LNCAP (cell line): ENCODE results near the gene FHIT.

Experiments used
- TF ChIP-seq, protein P1 (sequence below): fragments of 450-650 bp; IDR thresholded peaks from 2 replicates; pipeline ENCODE4 v1.5.1; 2017; ENCODE audit warnings: mild to moderate bottlenecking

The FHIT gene

DNA sequence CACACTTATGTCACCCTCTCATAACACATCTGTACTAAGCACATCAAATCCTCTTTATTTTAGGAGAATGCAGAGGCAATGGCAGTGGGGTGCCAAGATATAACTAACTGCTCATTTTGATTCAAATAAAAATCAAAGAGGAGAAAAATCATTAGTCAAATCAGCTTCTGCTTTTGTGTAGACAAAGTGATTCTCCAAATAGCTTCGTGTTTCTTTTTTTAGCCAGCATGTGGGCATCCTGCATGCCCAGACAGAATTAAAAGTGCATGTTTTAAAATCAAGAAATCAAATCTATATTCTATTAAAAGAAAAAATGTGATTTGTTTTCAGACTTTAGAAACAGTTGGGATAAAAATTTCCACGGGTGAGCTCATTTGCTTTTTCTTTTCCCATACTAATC lies 1440.1 kb downstream of the FHIT start:
- TF ChIP-seq, protein P1, sequence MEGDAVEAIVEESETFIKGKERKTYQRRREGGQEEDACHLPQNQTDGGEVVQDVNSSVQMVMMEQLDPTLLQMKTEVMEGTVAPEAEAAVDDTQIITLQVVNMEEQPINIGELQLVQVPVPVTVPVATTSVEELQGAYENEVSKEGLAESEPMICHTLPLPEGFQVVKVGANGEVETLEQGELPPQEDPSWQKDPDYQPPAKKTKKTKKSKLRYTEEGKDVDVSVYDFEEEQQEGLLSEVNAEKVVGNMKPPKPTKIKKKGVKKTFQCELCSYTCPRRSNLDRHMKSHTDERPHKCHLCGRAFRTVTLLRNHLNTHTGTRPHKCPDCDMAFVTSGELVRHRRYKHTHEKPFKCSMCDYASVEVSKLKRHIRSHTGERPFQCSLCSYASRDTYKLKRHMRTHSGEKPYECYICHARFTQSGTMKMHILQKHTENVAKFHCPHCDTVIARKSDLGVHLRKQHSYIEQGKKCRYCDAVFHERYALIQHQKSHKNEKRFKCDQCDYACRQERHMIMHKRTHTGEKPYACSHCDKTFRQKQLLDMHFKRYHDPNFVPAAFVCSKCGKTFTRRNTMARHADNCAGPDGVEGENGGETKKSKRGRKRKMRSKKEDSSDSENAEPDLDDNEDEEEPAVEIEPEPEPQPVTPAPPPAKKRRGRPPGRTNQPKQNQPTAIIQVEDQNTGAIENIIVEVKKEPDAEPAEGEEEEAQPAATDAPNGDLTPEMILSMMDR, result no peak

DNA sequence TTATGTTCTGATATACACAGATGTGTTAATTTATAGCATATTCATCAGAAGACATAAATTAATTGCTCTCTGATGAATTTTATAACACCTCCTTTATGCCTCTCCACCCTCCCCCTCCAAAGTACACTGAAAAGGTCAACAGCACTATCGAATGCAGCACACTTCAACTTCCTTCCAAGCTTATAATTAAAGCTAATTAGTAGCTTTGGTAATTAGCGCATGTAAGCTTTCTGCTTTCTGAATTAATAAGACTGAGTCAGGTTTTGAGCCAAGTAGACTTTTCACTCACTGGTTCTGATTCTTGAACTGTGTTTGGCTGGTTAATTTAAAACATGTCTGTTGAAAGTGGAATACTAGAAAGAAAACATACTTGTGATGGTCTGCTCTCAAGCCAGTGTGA lies 1440.6 kb downstream of the FHIT start:
- TF ChIP-seq, protein P1, result no peak

DNA sequence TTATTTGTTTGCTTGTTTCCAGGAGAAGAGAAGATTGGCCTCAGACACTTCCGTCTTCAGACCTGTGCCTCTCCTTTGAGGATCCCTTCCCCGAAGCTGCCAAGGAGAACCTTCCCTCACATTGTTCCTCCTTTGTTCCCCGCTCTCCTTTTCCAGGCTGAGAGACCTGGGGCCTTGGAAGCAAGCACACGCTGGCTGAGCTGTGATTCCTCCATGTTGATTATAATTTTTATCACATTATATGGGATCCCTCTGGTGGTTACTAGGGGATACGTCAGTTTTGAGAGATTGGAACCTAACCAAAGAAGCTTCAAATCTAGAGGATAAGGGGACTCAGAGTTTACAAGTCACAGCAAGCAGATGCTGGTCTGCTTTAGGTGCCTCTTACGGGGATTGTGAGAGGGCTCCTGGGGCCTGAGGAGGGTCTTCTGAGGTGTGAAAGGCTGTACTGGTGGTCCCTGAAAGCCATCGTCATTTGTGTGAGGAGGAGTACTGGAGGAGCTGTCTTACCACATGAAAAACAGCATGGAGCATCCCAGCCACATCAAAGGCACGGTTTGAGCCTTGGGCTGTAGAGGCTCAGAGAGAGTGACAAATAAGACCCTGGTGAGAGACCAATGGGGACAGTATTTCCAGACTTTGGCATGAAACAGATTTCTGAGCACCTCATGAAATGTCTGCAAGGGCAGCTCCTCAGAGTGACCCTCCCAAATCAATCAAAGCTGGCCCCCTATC lies 1441.4 kb downstream of the FHIT start:
- TF ChIP-seq, protein P1, result peak; percentile 57; the same call in 1 of the 2 replicates

DNA sequence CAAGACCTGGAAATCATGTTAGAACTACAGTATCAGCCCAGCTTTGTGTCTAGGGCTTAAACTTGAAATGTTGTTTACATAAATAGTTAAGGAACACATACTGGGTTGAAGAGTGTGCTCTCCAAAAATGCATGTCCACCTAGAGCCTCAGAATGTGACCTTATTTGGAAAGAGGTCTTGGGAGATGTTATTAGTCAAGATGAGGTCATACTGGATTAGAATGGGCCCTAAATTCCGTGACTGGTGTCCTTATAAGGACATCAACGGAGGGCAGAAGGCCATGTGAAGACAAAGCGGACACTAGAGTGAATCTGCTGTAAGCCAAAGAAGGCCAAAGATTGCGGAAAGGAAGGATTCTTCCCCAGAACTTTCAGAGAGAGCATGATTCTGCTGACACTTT lies 1442.2 kb downstream of the FHIT start:
- TF ChIP-seq, protein P1, result no peak

DNA sequence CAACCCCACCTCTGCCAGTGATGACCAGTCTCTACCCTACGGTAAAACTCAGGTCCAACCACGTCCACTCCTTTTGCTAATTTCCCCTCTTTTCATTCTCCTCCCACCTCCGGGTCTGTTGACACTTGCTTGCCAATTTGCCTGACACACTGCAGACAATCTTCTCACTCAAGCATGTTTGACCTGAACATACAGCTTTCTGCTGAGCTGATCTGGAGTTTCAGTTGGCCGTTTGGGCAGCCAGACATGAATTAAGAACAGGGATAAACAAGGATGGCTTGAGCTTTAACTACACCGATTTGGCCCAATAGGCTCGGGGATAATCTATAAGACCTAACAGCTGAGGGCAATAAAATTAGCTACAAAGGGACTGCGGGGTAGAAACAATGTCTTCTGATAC lies 1442.8 kb downstream of the FHIT start:
- TF ChIP-seq, protein P1, result no peak

DNA sequence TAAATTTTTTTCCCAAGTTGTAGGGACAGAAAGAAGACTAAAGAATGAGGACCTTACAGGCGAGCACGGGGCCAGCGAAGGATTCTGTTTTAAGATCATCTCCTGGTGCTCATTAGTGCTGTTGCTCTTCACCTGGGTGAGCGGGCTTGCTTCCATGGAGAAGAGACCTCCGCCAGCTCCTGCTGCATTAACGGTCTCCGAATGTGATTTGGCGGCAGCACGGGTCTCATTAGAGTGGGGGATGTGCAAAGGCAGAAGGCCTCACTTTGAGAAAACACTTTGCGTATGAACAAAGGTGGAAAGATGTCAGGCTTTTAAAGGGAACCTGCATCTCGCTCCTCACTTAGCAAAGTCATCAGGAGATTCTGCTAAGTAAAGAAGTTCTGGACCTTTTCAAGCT lies 1448.0 kb downstream of the FHIT start:
- TF ChIP-seq, protein P1, result no peak

DNA sequence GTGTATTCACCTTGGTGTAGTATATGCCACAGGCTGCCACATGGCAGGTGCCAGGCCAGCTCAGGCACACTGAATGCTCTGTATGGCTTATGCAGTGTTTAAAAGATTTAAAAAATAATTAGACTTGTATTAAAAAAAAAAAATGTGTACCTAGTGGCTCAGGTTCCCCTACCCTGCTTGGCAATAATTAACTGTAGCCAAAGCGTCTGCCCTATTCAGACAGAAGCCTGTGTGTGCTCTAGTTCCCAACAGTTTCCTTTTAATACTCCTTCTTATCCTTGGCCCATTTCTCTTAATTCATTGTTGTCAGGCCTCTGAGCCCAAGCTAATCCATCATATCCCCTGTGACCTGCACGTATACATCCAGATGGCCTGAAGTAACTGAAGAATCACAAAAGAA lies 1449.2 kb downstream of the FHIT start:
- TF ChIP-seq, protein P1, result no peak

DNA sequence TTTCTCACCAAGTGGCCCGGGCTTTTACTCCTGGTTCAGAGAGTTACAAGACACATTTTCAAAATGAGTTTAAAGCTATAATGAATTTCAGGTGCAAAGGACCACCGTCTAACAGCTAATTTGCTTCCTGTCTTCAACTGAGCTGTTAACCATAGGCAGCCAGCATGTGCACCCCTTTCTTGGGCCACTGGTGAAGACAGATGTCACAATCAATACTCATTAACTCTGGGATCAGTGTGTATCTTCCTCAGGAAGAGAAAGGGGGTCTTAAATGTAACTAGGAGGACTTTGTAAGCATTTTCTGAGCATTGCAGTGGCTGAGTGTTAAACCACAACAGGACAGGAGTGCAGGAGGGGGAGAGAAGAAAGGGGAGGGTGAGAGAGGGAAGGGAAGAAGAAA lies 1450.8 kb downstream of the FHIT start:
- TF ChIP-seq, protein P1, result no peak
